SU-DHL-6 (cell line): Measurements from ENCODE around the gene TENT4B.

ENCODE experiments used
- CTCF ChIP-seq: fragments of 200-600 bp; sonication (generic); IDR thresholded peaks from one replicate; pipeline ENCODE4 v1.5.1; 2017; ENCODE audit warnings: antibody characterized with exemption, mild to moderate bottlenecking, low read length, moderate library complexity; ENCODE audit not compliant: insufficient read depth, poor library complexity, severe bottlenecking
- EZH2phosphoT487 ChIP-seq: fragments of 200-600 bp; sonication (generic), shearing (Covaris generic); conservative IDR thresholded peaks from 2 replicates; pipeline ENCODE4 v1.6.1; 2018; ENCODE audit warnings: mild to moderate bottlenecking, antibody characterized with exemption, low read length, moderate library complexity, mixed read lengths

- TF ChIP-seq CTCF (no peak), EZH2phosphoT487 (no peak)
Observed at GRCh38 chr16:50136399-50136798, 16.7 kb upstream of the TENT4B start.
